Activated CD8-positive, alpha-beta memory T cell treated with anti-CD3 and anti-CD28 coated beads for 1 hour (primary cell): ENCODE measurements around the gene KNG1.
"Not testable (repeated sequence)": the region's sequence is repeated elsewhere in the genome, so short reads cannot be mapped to it uniquely, and the experiment has no call there.

ENCODE experiments used
- DNase-seq, 2 donors: peaks; one replicate each; pipeline ENCODE4 v3.0.0-alpha.2; 2020; ENCODE audit warnings: low read depth in 1 of 2; ENCODE audit errors: extremely low read depth in 1 of 2

Gene KNG1

GRCh38 chr3:186708983-186709679 lies 8.0 kb upstream of the KNG1 start:
- no peak for DNase-seq

GRCh38 chr3:186710694-186711093 lies 6.5 kb upstream of the KNG1 start:
- DNase-seq: not testable (repeated sequence)

DNA sequence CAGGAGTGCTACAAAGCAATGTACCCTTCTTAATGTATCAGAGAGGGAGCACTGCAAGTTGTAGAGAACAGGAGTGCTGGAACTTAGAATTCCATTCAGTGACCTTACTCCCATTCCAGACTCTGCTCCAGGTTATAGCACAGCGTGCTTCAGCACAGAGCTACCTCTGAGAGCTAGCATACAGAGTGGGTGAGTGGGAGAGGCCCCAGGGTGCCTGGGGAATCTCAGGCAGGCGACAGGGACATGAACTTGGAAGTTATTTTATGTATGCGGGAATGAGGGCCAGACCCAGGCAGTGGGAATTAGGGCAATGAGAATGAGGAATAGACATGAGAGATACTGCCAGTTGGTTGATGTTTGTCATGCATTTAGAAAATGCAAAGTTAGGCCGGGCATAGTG lies 3.7 kb upstream of the KNG1 start:
- DNase-seq: no peak

DNA sequence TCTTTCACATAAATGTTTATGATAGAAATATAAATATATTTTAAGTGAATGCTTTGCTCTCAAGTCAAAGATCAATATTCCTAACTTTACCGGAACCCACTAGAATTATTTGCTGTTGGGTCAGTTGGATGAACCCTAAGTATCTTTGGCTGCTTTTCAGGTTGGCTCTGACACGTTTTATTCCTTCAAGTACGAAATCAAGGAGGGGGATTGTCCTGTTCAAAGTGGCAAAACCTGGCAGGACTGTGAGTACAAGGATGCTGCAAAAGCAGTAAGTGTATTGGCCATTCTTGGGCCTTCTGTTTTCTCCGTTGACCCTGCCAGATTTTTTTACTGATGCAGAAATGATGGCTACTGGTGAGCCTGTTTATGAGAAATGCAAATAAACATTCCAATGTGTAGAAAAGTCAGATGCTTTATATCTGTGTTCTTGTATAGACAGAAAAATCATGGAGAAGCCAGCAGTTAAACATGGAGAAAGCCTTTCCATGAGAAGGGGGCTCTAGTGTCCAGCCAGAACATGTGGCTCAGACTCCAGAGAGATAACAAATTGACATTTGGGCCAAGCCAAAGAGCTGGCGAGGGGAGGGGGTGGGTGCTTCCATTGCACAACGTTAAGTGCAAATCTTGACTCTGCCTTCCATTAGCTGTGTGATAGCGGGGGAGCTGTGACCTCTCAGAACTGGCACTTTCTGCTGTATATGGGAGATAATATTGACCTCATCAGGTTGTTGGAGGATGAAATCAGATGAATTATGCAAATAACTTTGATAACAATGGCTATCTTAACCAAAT lies 3.0 kb downstream of the KNG1 start:
- DNase-seq: no peak

GRCh38 chr3:186722457-186722856 lies 5.3 kb downstream of the KNG1 start:
- no peak for DNase-seq

- DNase-seq: no peak
Measured at GRCh38 chr3:186724911-186725310, 7.8 kb downstream of the KNG1 start.

- no peak for DNase-seq
Measured at GRCh38 chr3:186732169-186732766, 15.1 kb downstream of the KNG1 start.

- no peak for DNase-seq
Measured at GRCh38 chr3:186742618-186743380, 25.6 kb downstream of the KNG1 start.

DNA sequence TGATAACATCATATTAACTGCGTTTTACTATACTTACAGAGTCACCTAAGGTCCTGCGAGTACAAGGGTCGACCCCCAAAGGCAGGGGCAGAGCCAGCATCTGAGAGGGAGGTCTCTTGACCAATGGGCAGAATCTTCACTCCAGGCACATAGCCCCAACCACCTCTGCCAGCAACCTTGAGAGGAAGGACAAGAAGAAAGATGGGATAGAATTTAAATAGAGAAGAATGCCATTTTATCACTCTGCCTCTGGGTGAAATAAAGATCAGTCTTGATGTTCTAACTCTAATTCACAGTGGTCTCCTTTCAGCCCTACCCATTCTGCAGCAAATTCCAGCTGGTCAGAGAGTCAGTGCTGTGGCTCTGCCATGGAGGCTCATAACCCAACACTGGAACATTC lies 26.5 kb downstream of the KNG1 start:
- DNase-seq: no peak

DNA sequence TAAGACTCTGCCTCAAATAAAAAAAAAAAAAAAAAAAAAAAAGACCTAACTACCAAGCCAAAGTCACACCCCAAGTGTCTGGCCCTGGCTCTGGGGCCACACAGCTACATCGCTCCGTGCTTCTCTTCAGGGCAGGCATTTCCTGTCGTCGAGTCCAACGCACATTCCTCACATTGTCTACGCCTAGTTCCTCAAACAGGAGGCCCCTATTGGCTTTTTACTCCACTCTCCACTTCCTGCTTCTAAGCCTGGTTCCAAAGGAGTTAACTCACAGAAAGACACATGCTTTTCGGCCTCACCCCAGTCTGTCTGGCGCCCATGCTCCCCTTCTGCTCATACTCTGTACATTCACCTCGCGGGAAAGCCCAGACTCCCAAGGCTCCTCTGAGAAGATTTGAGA lies 28.8 kb downstream of the KNG1 start:
- DNase-seq: no peak

- DNase-seq: no peak
Measured at GRCh38 chr3:186750316-186750715, 33.2 kb downstream of the KNG1 start.

DNA sequence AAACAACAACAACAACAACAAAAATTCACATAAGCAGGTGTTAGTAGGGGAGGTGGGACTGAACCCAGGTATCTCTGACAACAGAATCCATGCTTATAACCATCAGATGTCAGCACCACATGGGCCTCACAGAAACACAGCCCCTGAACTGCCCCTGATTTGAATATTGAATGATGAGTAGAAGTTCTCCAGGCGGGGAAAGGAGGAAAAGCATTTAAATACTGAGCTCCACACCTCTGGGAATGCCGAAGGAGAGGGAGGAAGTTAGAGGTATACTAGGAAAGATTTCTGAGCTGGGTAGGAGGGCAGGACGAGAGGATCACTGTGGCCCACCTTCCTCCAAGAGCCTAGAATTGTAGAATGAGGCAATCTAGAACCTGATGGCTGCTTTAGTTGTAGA lies 34.3 kb downstream of the KNG1 start:
- DNase-seq: no peak

DNA sequence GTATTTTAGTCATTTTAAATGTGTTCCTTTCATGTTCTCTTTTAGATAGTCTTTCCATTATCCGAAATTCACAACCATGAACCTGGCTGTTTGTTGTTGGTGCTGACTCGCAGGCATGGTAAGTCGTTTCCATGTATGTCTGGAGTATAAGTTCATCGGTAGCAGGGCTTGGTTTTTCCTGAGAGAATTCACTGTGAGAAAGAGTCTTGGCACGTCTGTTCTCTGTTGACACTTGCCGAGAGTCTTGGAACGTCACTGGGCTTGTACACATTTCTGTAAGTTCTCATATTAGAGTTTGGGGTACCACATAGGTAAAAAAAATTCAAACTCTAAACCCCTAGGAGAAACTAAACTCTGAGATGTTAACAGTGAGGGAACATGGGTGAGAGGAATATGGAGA lies 36.8 kb downstream of the KNG1 start:
- no peak for DNase-seq

DNA sequence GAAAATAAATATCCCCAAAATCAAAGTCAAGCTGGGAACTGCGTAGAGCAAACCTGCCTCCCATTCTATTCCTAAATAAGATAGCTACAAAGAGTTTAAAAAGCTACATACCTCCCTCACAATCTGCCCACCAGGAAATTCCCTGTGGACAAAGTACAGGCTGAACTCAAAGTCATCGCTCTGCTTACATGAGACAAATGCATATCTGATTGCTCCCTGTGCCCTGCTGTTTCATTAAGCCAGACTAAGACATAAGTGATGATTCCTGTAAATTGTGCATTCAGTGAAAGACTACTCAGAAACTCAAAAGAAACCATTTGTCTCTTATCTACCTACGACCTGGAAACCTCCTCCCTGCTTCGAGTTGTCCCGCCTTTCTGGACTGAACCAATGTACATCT lies 37.7 kb downstream of the KNG1 start:
- no peak for DNase-seq

GRCh38 chr3:186757214-186757613 lies 40.1 kb downstream of the KNG1 start:
- DNase-seq: no peak

DNA sequence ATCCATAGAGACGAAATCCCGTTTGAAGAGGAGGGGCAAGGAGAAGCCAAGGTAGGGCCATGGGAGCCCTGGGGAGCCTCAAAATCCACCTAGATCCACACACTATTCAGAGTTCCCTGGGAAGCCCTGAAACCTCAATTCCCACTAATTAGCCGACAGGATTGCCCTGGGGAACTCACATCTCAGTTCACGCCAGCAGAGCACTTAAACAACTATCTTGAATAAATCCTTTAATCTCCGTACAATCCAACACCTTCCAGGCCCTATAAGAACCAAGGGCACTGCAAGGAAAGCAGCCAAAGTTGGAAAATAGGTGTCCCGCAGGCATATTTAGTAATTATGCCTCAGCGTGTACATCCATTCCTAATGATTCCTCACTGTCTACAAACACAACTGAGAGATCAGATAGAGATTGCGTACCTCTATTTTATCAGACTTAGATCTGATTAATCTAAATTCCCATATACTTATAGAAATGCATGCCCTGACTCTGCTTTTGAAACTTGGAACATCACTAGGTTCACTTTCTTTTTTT lies 40.6 kb downstream of the KNG1 start:
- DNase-seq: no peak

DNA sequence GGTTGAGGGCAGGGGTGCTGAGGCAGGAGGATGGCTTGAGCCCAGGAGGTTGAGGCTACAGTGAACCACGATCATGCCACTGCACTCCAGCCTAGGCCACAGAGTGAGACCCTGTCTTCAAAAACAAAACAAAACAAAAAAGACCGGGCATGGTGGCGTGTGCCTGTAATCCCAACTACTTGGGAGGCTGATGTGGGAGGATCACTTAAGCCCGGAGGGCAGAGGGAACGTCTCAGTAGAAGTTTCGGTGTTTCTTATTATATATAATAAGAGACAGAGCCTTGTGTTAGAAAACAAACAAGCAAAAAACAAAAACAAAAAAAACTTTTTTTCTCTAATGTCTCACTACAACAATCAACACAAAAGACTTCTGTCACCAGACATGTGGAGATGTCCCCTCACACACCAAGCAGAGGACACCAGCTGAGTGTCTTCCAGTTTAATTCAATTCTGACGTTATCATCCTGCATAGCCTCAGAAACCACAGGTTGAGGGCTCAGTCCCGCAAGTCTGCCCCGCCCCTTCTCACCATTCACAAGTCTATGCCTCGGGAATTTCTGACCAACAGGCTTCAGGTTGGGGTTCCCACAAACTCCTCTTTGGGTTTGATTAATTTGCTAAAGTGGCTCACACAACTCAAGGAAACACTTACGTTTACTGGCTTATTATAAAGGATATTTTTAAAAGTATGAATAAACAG lies 42.2 kb downstream of the KNG1 start:
- DNase-seq: no peak

- DNase-seq: no peak
Measured at GRCh38 chr3:186760141-186760833, 43.1 kb downstream of the KNG1 start.

DNA sequence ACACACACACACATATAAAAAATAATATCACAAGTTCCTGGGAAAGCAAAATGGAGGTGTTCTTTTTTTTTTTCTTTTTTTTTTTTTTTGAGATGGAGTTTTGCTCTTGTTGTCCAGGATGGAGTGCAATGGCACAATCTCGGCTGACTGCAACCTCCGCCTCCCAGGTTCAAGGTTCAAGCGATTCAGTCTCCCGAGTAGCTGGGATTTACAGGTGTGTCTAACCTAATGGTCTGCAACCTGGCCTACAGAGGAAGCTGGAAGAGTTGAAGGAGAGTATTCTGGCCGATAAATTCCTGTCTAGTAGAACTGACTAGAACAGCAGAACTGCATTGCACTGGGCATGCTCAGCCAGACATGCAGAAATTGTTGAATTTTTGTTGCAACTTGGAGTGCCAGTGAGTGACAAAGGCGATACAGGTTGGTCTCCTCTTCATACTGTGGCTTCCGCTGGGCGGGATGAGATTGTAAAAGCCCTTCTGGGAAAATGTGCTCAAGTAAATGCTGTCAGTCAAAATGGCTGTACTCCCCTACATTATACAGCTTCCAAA lies 43.8 kb downstream of the KNG1 start:
- DNase-seq: no peak

DNA sequence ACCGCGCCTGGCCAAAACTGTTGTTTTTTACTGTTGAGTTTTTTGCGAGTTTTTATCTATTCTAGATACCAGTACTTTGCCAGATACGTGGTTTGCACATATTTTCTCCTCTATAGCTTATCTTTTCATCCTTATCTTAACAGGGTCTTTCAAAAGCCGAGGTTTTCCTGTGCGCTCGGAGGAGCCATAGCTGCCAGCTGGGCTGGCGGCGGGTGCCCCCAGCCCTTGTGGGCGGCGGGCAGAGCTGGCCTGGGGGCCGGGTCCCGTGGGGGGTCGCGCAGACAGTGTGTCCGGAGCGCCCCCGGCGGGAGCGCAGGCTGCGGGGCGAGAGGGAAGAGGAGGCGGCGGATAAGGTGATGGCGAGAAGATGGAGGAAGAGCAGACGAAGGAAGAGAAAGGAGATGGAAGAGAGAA lies 55.1 kb downstream of the KNG1 start:
- no peak for DNase-seq
